NCI-H128 (cell line): Measurements from ENCODE around the gene PABPN1.
"Not testable (repeated sequence)": the region's sequence is repeated elsewhere in the genome, so short reads cannot be mapped to it uniquely, and the experiment has no call there.

Experiments
- DNase-seq: peaks from one replicate; lab custom pipeline; 2025; ENCODE audit not compliant: unreplicated experiment; lab: John Stamatoyannopoulos, UW

The PABPN1 gene

GRCh38 chr14:23301288-23301968, 19.8 kb upstream of the PABPN1 start:
- peak; percentile 95 for DNase-seq

GRCh38 chr14:23301969-23302289, 19.3 kb upstream of the PABPN1 start:
- DNase-seq = peak; percentile 62

DNA sequence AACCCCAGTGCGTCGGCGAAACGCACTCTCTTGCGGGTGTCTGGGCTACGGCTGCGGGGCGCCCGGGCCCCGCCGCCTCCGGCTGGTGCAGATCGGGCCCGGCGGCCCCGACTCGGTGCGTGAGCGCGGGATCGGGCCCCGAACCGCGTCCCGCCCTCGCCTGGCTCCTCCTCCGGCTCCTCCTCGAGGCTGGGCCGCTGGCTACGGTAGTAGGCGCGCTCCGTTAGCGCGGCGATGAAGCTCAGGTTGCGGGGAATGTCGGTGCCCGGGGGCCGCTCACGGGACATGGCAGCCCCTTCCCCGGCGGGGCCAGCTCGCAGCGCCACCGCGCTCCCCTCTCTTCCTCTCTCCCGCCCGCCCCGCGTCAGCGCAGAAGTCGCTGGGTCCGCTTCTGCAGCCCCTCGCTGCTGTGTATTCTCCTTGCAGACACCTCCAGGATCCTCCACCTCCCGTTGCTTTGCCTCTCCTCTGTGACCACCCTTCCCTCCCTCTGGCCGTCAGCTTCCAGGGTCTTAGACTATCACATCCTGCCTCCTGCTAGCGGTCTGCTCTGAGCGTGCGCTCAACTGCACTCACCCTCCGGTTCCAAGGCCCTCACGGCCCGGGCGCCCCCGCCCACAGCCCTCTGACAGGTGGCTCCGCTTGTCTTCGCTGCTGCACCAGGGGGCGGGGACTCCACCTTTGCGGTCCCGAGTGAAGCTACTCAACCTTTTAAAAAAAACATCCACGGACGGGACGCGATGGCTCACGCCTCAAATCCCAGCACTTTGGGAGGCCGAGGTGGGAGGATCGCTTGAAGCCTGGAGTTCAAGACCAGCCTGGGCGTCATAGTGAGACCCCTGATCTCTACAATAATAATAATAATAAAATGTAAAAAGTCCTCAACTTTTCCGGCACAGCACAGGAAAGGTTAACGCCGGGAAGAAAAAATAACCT, 18.7 kb upstream of the PABPN1 start, which contains the start of gene PPP1R3E:
Gene PPP1R3E (minus strand): TSS at position 570 of the 936 bp plus-strand sequence. CDS start 283 bp downstream, at position 287.
- peak; percentile 72 for DNase-seq

DNA sequence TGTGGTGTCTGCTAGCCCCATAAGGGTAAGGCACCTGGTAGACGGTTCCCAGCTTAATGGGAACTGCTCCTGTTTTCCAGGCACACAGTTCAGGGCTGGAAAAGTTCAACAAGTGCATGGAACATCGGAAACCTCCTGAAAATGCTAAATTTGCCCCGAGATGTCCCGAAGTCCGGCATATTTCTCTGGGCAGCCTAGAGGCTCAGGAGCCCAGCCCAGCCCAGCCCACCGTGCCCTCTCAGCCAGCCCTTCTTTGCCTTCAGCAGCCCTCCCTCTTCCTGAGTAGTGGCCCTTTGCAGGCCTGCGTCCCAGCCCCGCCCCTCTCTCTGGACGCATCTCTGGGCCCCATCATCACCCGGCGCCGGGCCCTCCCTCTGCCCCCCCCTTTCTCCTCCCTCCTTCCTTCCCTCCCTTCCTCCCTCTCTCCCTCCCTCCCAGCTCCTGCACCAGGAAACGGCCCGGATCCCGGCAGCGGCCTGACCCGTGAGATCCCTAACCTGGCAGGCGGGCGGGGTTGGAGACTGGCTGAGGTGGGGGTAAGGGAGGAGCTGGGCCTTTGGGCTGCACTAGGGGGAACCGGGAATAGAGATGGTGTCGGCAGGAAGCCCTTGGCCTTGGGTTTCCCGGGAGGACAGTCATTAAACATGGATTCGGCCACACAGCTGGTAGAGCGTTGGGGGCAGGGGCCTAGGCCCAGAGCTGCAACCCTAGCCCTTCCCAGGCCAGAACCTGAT, 14.7 kb upstream of the PABPN1 start, which contains the start of gene BCL2L2:
Gene BCL2L2 (plus strand): TSS at position 422 of the 734 bp plus-strand sequence. CDS start 935 bp downstream, outside the sequence.
- peak; percentile 22 for DNase-seq

DNA sequence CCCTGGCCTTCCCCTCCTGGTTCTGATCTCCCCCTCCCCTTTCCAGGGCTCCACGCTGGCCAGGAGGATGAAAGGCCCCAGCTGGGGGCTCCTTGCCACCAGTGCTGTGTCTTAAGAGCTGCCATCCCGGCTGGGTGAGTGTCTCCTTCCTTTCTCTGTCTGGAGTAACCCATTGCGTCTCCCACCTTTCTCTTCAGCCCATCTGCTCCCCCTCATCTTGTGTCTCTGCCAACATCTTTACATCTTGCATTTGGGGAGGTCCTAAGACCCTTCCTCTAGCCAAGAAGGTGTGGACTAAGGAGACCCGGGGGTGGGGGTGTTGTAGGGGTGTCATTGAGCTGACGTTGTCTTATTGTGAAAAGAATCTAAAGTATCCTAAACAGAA, 14.1 kb upstream of the PABPN1 start:
- no peak for DNase-seq

DNA sequence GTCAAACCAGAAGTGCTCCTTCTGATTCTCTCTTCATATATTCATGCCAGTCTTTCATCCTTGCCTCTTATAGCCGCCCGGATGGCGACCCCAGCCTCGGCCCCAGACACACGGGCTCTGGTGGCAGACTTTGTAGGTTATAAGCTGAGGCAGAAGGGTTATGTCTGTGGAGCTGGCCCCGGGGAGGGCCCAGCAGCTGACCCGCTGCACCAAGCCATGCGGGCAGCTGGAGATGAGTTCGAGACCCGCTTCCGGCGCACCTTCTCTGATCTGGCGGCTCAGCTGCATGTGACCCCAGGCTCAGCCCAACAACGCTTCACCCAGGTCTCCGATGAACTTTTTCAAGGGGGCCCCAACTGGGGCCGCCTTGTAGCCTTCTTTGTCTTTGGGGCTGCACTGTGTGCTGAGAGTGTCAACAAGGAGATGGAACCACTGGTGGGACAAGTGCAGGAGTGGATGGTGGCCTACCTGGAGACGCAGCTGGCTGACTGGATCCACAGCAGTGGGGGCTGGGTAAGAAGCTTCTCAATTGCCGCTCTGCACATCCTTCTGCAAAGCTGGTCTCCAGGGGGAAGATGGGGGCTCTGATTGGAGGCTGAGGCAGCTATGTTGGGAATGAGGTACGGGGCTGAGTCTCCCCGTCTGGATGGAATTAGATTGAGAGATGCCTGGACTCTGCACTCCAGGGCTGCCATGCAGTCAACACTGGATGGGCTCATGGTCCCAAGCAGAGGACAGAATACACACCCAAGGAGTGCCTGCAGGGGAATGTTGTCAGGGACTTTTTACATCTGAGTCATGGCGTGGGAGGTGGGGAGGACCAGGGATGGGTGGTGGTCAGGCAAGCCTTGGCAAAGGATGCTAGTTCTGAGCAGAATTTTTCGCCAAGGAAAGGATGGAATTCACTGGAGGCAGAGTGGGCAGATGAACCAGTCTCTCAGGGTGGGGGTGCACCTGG, 13.3 kb upstream of the PABPN1 start:
- no peak for DNase-seq

DNA sequence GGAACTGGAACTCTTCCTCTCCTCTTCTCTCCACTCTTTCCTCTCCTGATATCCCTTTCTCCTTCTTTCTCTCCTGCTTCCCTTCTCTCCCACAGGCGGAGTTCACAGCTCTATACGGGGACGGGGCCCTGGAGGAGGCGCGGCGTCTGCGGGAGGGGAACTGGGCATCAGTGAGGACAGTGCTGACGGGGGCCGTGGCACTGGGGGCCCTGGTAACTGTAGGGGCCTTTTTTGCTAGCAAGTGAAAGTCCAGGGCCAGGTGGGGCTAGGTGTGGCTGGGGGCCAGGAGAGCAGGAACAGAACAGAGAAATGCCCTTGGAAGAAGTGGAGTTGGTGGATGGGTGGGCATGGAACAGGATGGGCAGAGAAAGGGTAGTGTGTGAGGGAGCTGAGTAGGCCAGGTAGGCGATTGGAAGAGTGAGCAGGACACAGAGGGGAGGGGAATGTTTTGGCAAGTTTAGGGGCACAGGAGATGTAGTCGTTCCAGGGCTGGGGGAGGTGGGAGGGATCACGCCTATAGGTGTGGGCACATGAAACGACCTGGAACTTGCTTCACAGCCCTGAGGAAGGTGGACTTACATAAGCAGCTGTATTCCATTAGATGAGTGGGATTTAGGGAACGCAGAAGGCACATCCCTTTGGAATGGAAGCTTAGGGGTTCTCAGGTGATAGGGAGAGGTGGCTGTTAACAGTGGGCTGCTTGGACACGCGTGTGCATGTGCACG, 12.4 kb upstream of the PABPN1 start:
- DNase-seq = no peak

- no peak for DNase-seq
Measured at GRCh38 chr14:23310546-23310945, 10.7 kb upstream of the PABPN1 start.

- DNase-seq = no peak
Measured at GRCh38 chr14:23316300-23316699, 5.0 kb upstream of the PABPN1 start.

GRCh38 chr14:23319746-23320583, 1.3 kb upstream of the PABPN1 start:
- DNase-seq = no peak

DNA sequence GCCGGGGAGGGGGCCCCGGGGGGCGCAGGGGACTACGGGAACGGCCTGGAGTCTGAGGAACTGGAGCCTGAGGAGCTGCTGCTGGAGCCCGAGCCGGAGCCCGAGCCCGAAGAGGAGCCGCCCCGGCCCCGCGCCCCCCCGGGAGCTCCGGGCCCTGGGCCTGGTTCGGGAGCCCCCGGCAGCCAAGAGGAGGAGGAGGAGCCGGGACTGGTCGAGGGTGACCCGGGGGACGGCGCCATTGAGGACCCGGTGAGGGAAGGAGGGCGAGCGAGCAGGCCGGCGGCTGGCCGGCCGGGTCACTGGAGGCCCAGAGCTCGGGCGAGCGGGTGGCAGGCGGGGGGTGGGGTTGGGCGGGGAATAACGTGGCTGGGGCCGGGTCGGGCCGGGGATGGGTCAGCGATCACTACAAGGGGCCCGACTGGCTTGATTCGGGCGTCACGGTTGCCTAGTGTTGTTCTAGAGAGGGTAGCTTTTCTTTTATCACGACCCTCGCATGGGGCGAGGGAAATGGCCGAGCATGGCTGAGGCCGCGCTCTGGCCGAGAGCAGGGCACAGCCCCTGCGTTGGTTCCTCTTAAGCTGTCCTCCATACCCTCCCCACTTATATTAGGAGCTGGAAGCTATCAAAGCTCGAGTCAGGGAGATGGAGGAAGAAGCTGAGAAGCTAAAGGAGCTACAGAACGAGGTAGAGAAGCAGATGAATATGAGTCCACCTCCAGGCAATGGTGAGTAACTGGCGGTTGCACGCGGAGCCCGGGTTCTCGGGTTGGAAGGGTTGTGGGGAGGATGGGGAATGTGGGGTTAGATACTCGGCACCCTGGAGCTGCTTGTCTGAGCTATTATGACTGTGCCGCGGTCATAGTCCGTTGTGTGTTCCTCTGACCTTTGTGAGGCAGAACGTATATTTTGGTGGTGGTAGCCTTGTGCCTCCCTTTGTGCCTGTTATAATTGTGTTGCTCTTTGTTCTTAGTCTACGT, 603 bp downstream of the PABPN1 start:
- no peak for DNase-seq

- DNase-seq = no peak
Measured at GRCh38 chr14:23322568-23323517, 1.6 kb downstream of the PABPN1 start.

DNA sequence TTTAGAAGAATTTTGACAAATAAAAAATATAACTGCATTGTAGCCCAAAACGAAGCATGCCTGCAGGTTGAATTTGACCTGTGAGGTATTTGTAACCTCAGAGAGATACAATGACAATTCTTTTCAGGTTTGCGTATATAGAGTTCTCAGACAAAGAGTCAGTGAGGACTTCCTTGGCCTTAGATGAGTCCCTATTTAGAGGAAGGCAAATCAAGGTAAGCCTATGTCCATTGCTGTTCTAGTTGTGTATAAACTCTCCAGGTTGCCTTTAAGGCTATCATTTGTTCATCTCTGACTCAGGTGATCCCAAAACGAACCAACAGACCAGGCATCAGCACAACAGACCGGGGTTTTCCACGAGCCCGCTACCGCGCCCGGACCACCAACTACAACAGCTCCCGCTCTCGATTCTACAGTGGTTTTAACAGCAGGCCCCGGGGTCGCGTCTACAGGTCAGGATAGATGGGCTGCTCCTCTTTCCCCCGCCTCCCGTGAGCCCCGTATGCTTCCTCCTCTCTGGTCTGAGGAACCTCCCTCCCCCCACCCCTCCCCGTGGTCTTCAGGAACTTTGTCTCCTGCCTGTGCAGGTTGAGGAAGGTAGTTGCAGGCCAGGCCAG, 2.7 kb downstream of the PABPN1 start:
- no peak for DNase-seq

- DNase-seq = no peak
Measured at GRCh38 chr14:23324455-23324846, 3.2 kb downstream of the PABPN1 start.

GRCh38 chr14:23324993-23325392, 3.7 kb downstream of the PABPN1 start:
- no peak for DNase-seq

DNA sequence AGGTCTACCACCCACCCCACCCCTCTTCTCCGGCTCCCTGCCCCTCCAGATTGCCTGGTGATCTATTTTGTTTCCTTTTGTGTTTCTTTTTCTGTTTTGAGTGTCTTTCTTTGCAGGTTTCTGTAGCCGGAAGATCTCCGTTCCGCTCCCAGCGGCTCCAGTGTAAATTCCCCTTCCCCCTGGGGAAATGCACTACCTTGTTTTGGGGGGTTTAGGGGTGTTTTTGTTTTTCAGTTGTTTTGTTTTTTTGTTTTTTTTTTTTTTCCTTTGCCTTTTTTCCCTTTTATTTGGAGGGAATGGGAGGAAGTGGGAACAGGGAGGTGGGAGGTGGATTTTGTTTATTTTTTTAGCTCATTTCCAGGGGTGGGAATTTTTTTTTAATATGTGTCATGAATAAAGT, 4.5 kb downstream of the PABPN1 start:
- DNase-seq = not testable (repeated sequence)
